HepG2 (cell line): ENCODE measurements around the gene NARS2. TPM values are rescaled to one million over a fixed set of nuclear protein-coding genes. Genes with fewer than 3 reads are reported as not detected.
A peak's percentile ranks its signal among the peaks of the same experiment; 100 is the strongest.

ENCODE experiments used
- ATAC-seq: fragments of 200-7000 bp; cut with Tn5 transposase; 3 replicates; pipeline ENCODE4 v1.9.1; 2020; ENCODE audit warnings: mild to moderate bottlenecking, moderate library complexity
- BruUV-seq: library from RNA; stranded (reverse); fragments of 400-500 nt; replicated peaks from 2 replicates; lab custom pipeline; 2021; lab: Mats Ljungman, UMichigan
- CTCF ChIA-PET: fragments of 300-600 bp; formaldehyde crosslinking; extraction: SDS; loops from one replicate; lab custom pipeline; 2021; ENCODE audit warnings: low total read pairs, inconsistent platforms, low intra/inter-chr PET ratio; lab: Yijun Ruan, JAX
- POLR2A ChIA-PET: fragments of 350-600 bp; sonication (Branson Sonifier 250); formaldehyde crosslinking; loops from one replicate; lab custom pipeline; 2020; ENCODE audit warnings: antibody characterized with exemption, inconsistent platforms; lab: Yijun Ruan, JAX
- DNase-seq: peaks from one replicate; pipeline ENCODE4 v3.0.0-alpha.2; 2015; ENCODE audit warnings: low spot score
- FAIRE-seq: peaks from 3 replicates; lab custom pipeline; 2011; peaks lifted over from hg19 to GRCh38; lab: Jason Lieb, UNC
- H2AFZ ChIP-seq: one replicate; pipeline ENCODE4 v1.6.1; 2011; ENCODE audit warnings: low read length, inconsistent platforms
- H3K27ac ChIP-seq: fragments of 300-600 bp; 3 replicates; pipeline ENCODE4 v1.8.0; 2011; ENCODE audit warnings: mixed run types, mild to moderate bottlenecking, mixed read lengths, low read length, inconsistent platforms; ENCODE audit not compliant: insufficient read depth; ENCODE audit errors: extremely low read length
- H3K27me3 ChIP-seq, 2 experiments: fragments of 200-600 bp in 1 of 2; 2 replicates in 1 of 2; 3 replicates in 1 of 2; pipeline versions ENCODE4 v1.6.0 to v1.8.0; 2011; ENCODE audit warnings: low read length in 2 of 2, mild to moderate bottlenecking in 2 of 2, moderate library complexity in 2 of 2, inconsistent platforms in 1 of 2; ENCODE audit not compliant: insufficient read depth in 2 of 2, control insufficient read depth in 1 of 2
- H3K36me3 ChIP-seq, 2 experiments: fragments of 200-600 bp in 1 of 2; replicated peaks in 1 of 2; 2 replicates in 1 of 2; 3 replicates in 1 of 2; pipeline versions ENCODE4 v1.5.1 to v1.8.0; 2011; ENCODE audit warnings: low read length in 2 of 2, inconsistent platforms in 1 of 2; ENCODE audit not compliant: insufficient read depth in 2 of 2, control insufficient read depth in 1 of 2
- H3K4me1 ChIP-seq: 2 replicates; pipeline ENCODE4 v1.5.1; 2012; ENCODE audit warnings: low read length, inconsistent platforms; ENCODE audit not compliant: insufficient read depth
- H3K4me2 ChIP-seq: 2 replicates; pipeline ENCODE4 v1.6.0; 2011; ENCODE audit warnings: low read depth, low read length, inconsistent platforms
- H3K4me3 ChIP-seq, 3 experiments: fragments of 200-600 bp in 1 of 3; sonication (generic), shearing (Covaris generic) in 1 of 3; replicated peaks in 1 of 3; 2 replicates each; pipeline ENCODE4 v1.5.1; 2011 to 2016; ENCODE audit warnings: low read length in 3 of 3, inconsistent platforms in 2 of 3, low read depth in 2 of 3, mild to moderate bottlenecking in 2 of 3, control low read depth in 1 of 3, mixed read lengths in 1 of 3; ENCODE audit not compliant: insufficient read depth in 1 of 3
- H3K79me2 ChIP-seq: one replicate; pipeline ENCODE4 v1.6.1; 2011; ENCODE audit warnings: low read length, inconsistent platforms; ENCODE audit not compliant: insufficient read depth
- H3K9ac ChIP-seq: 2 replicates; pipeline ENCODE4 v1.6.0; 2011; ENCODE audit warnings: mild to moderate bottlenecking, low read depth, low read length, inconsistent platforms; ENCODE audit not compliant: insufficient read depth
- H3K9me3 ChIP-seq: 2 replicates; pipeline ENCODE4 v1.5.1; 2012; ENCODE audit warnings: mild to moderate bottlenecking, low read length
- H4K20me1 ChIP-seq: 2 replicates; pipeline ENCODE4 v1.6.0; 2011; ENCODE audit warnings: inconsistent platforms, mild to moderate bottlenecking, low read length, moderate library complexity; ENCODE audit not compliant: insufficient read depth
- CHCHD3 ChIP-seq: sonication (generic); formaldehyde crosslinking; IDR thresholded peaks from 2 replicates; pipeline ENCODE4 v1.8.0; 2022; ENCODE audit warnings: mild to moderate bottlenecking, missing genetic modification reagents, moderate library complexity
- ELF4 ChIP-seq: sonication (generic); formaldehyde crosslinking; IDR thresholded peaks from 2 replicates; pipeline ENCODE4 v1.5.0; 2020; ENCODE audit warnings: missing genetic modification reagents, mild to moderate bottlenecking, moderate library complexity, borderline replicate concordance
- GABPA ChIP-seq, 2 experiments: IDR thresholded peaks; 2 replicates each; pipeline ENCODE4 v1.6.1; 2011 to 2016; ENCODE audit warnings: low read depth in 2 of 2, low read length in 1 of 2, missing biosample characterization in 1 of 2, missing genetic modification characterization in 1 of 2
- MAFF ChIP-seq: IDR thresholded peaks from 2 replicates; pipeline ENCODE4 v1.6.1; 2011; ENCODE audit warnings: low read depth, low read length, improper control_type of control experiment
- MAFK ChIP-seq, 2 experiments: IDR thresholded peaks in 1 of 2; conservative IDR thresholded peaks in 1 of 2; 2 replicates each; pipeline ENCODE4 v1.6.1; 2011; ENCODE audit warnings: improper control_type of control experiment in 2 of 2, low read length in 2 of 2
- SMAD9 ChIP-seq: sonication (generic); formaldehyde crosslinking; IDR thresholded peaks from 2 replicates; pipeline ENCODE4 v1.5.1; 2020; ENCODE audit warnings: mild to moderate bottlenecking, missing genetic modification reagents
- ZBTB33 ChIP-seq: sonication (generic); formaldehyde crosslinking; IDR thresholded peaks from 2 replicates; pipeline ENCODE4 v1.4.0; 2020; ENCODE audit warnings: missing genetic modification reagents
- ZFY ChIP-seq: sonication (generic); formaldehyde crosslinking; IDR thresholded peaks from 2 replicates; pipeline ENCODE4 v1.4.0; 2020; ENCODE audit warnings: missing genetic modification reagents
- ZNF121 ChIP-seq: sonication (generic); formaldehyde crosslinking; IDR thresholded peaks from 2 replicates; pipeline ENCODE4 v1.5.0; 2020; ENCODE audit warnings: mild to moderate bottlenecking, missing genetic modification reagents
- ZNF160 ChIP-seq: sonication (generic); formaldehyde crosslinking; IDR thresholded peaks from 2 replicates; pipeline ENCODE4 v1.8.0; 2022; ENCODE audit warnings: mild to moderate bottlenecking, inconsistent platforms, missing genetic modification reagents
- ZNF383 ChIP-seq: sonication (generic); formaldehyde crosslinking; IDR thresholded peaks from 2 replicates; pipeline ENCODE4 v1.4.0; 2020; ENCODE audit warnings: missing genetic modification reagents, mild to moderate bottlenecking, borderline replicate concordance
- ZNF775 ChIP-seq: sonication (generic); formaldehyde crosslinking; IDR thresholded peaks from 2 replicates; pipeline ENCODE4 v1.4.0; 2020; ENCODE audit warnings: missing genetic modification reagents, mild to moderate bottlenecking, moderate library complexity, borderline replicate concordance
- WGBS: methylation state at CpG from one replicate; pipeline ENCODE4 v1.1.6; 2017; ENCODE audit warnings: low lambda C conversion rate; 5-methylcytosine and 5-hydroxymethylcytosine counted together
- in situ Hi-C: cut with HindIII; loops from 2 replicates; pipeline ENCODE4 v1.10.0; 2017; ENCODE audit warnings: low pct_unique_long_range_greater_than_20kb; ENCODE audit not compliant: extremely low pct_ligation_motif_present
- intact Hi-C: fragments of 100-400 bp; cut with micrococcal nuclease; formaldehyde crosslinking; loops from one replicate; pipeline ENCODE4 v1.10.0; 2022; ENCODE audit not compliant: unreplicated experiment
- polyA plus RNA-seq, 8 experiments: library from polyadenylated mRNA; depleted of rRNA in 3 of 8; stranded (reverse) in 7 of 8; unstranded in 1 of 8; fragments of >200 nt; fragmentation: Illumina TruSeq in 4 of 8; extraction: Trizol in 4 of 8; gene quantifications; 2 replicates each; pipeline versions ENCODE4 v1.2.1 to v1.2.3, GENCODE V29; 2011 to 2016; ENCODE audit warnings: low read depth in 4 of 8, missing spikeins in 1 of 8, mixed read lengths in 1 of 8; ENCODE audit not compliant: insufficient read depth in 1 of 8
- total RNA-seq, 5 experiments: library from RNA; depleted of rRNA; stranded (reverse); fragments of >200 nt; fragmentation: Illumina TruSeq; extraction: Trizol; gene quantifications; 2 replicates each; pipeline ENCODE4 v1.2.3, GENCODE V29; 2016; ENCODE audit warnings: low read depth in 1 of 5

The NARS2 gene
- total and polyA plus RNA-seq, 2 of the 13 experiments (the other 11 are each of a cell fraction or from before 2014, with no cell fraction given), result 45.9 to 65.0 TPM

- 96% methylated on average over 3 of the region's 3 CpGs for WGBS
- peaks cover 8 to 18% of the 10 kb centered on the region in 2 experiments for H3K36me3 ChIP-seq
These were observed 102.3 kb downstream of the NARS2 start for GRCh38 chr11:78472382-78472781.

More at GRCh38 chr11:78472382-78472781, 102.3 kb downstream of the NARS2 start:
- H3K9me3 ChIP-seq, result no peaks in the 10 kb centered on the region
- no peak overlapping the region for H3K4me3 ChIP-seq
- in situ Hi-C loops (no loop called here), intact Hi-C loops (no loop called here)
- DNase-seq (no peak), FAIRE-seq (no peak), ATAC-seq (no peak)
- H3K4me2 ChIP-seq, result no peak overlapping the region
- H3K27me3 ChIP-seq, result no peaks in the 10 kb centered on the region
- H3K27ac ChIP-seq, result peak overlapping the region; percentile 62
- ChIA-PET POLR2A (interaction anchor here (1.7 kb wide), 1 partner anchor 103 kb away, joined by 4 read pairs; the partner anchor contains the start of gene NARS2), CTCF (no interaction called here)
- no peaks in the 10 kb centered on the region for H4K20me1 ChIP-seq
- peaks cover 38% of the 10 kb centered on the region for H3K4me1 ChIP-seq
- no peaks in the 10 kb centered on the region for H3K79me2 ChIP-seq
- H2AFZ ChIP-seq, result no peak overlapping the region
- TF ChIP-seq ZFY (CRISPR knock-in tag) (no peak), ELF4 (no peak), MAFF (peak; percentile 55), MAFK (conservative IDR thresholded peaks at IDR 0.05 in 1 of 2, IDR thresholded peaks at IDR 0.05 in 1 of 2; ENCODE audit: low read length in 2 of 2) (peak; percentile 57 to 62; a peak in 3 of 4 replicates), ZNF160 (CRISPR knock-in tag) (no peak), SMAD9 (no peak), GABPA (IDR thresholded peaks at IDR 0.05; ENCODE audit: low read depth, low read length) (no peak), GABPA (CRISPR knock-in tag; IDR thresholded peaks at IDR 0.05; ENCODE audit: low read depth) (no peak), ZNF121 (CRISPR knock-in tag) (no peak), ZBTB33 (CRISPR knock-in tag) (no peak), CHCHD3 (CRISPR knock-in tag) (no peak), ZNF775 (CRISPR knock-in tag) (no peak), ZNF383 (CRISPR knock-in tag) (no peak)
- no TSS peak for BruUV-seq
- H3K9ac ChIP-seq, result no peak overlapping the region
